ENCODE results near the gene FCGR2B. TPM values are rescaled to one million over a fixed set of nuclear protein-coding genes. Genes with fewer than 3 reads are reported as not detected.

The FCGR2B gene
- total and polyA plus RNA-seq, 2 of the 13 experiments (the other 11 are each of a cell fraction or from before 2014, with no cell fraction given) = not detected

DNA sequence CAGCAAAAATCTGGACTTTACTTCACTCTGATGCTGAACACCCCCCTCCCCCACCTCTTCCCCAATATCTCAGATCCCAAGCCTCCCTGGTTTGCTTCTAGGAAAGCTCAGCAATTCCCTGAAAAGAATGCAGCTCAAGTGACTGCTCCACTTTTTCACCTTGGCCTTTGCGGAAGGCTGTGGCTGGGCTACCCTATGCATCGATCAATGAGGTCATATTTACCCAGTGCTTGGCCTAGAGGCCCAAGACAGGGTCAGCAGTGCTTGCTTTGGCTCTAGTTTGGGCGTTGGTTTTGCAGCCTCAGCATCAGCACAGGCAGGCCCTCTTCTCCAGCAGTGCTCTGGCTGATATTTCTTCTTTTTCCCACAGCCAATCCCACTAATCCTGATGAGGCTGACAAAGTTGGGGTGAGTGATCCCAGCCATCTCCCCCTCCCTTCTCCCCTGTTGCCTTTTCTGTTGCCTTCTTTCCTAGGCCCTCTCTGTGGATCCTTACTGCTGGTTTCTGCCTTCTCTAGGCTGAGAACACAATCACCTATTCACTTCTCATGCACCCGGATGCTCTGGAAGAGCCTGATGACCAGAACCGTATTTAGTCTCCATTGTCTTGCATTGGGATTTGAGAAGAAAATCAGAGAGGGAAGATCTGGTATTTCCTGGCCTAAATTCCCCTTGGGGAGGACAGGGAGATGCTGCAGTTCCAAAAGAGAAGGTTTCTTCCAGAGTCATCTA, 14.2 kb downstream of the FCGR2B start (continued):
- no peak for TF ChIP-seq SOX13 (IDR thresholded peaks at IDR 0.05)
- 0 out of 4 replicates have a peak, but pooled peaks of 1 of the 2 experiments have one; percentile 13 for TF ChIP-seq SOX13 (CRISPR knock-in tag; conservative IDR thresholded peaks at IDR 0.05 in 1 of 2, IDR thresholded peaks at IDR 0.05 in 1 of 2)
- TF ChIP-seq ZNF124 (CRISPR knock-in tag; IDR thresholded peaks at IDR 0.05) = no peak
- TF ChIP-seq KLF16 (CRISPR knock-in tag; IDR thresholded peaks at IDR 0.05) = no peak
- TF ChIP-seq, protein P1, sequence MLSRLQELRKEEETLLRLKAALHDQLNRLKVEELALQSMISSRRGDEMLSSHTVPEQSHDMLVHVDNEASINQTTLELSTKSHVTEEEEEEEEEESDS (CRISPR knock-in tag; IDR thresholded peaks at IDR 0.05; ENCODE audit: borderline replicate concordance) = no peak
- TF ChIP-seq, protein P2, sequence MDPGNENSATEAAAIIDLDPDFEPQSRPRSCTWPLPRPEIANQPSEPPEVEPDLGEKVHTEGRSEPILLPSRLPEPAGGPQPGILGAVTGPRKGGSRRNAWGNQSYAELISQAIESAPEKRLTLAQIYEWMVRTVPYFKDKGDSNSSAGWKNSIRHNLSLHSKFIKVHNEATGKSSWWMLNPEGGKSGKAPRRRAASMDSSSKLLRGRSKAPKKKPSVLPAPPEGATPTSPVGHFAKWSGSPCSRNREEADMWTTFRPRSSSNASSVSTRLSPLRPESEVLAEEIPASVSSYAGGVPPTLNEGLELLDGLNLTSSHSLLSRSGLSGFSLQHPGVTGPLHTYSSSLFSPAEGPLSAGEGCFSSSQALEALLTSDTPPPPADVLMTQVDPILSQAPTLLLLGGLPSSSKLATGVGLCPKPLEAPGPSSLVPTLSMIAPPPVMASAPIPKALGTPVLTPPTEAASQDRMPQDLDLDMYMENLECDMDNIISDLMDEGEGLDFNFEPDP (CRISPR knock-in tag; conservative IDR thresholded peaks at IDR 0.05) = no peak
- TF ChIP-seq HDAC2 (CRISPR knock-in tag; IDR thresholded peaks at IDR 0.05) = peak; percentile 52; the same call in 1 of the 2 replicates
- TF ChIP-seq TGIF2 (CRISPR knock-in tag; IDR thresholded peaks at IDR 0.05) = no peak
- TF ChIP-seq NR2F6 (IDR thresholded peaks at IDR 0.05) = peak; percentile 83
- peak; percentile 60 for TF ChIP-seq NR2F6 (CRISPR knock-in tag; IDR thresholded peaks at IDR 0.05)
- TF ChIP-seq HOXD1 (CRISPR knock-in tag; IDR thresholded peaks at IDR 0.05) = no peak
- peak; percentile 37; the same call in 1 of the 2 replicates for TF ChIP-seq HNF4A (CRISPR knock-in tag; IDR thresholded peaks at IDR 0.05)
- no peak for TF ChIP-seq PLRG1 (conservative IDR thresholded peaks at IDR 0.05)
- TF ChIP-seq TBL1XR1 (IDR thresholded peaks at IDR 0.05; ENCODE audit: borderline replicate concordance, low read length, partially characterized antibody) = no peak
- TF ChIP-seq, protein P3, sequence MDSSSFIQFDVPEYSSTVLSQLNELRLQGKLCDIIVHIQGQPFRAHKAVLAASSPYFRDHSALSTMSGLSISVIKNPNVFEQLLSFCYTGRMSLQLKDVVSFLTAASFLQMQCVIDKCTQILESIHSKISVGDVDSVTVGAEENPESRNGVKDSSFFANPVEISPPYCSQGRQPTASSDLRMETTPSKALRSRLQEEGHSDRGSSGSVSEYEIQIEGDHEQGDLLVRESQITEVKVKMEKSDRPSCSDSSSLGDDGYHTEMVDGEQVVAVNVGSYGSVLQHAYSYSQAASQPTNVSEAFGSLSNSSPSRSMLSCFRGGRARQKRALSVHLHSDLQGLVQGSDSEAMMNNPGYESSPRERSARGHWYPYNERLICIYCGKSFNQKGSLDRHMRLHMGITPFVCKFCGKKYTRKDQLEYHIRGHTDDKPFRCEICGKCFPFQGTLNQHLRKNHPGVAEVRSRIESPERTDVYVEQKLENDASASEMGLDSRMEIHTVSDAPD (CRISPR knock-in tag; IDR thresholded peaks at IDR 0.05) = no peak
- TF ChIP-seq ZNF432 (CRISPR knock-in tag; IDR thresholded peaks at IDR 0.05; ENCODE audit: borderline replicate concordance) = no peak
- TF ChIP-seq PITX1 (CRISPR knock-in tag; IDR thresholded peaks at IDR 0.05) = 0 out of 2 replicates have a peak, but pooled peaks have one; percentile 14
- TF ChIP-seq NCOA1 (CRISPR knock-in tag; IDR thresholded peaks at IDR 0.05) = no peak
- no peak for TF ChIP-seq ZNF775 (CRISPR knock-in tag; IDR thresholded peaks at IDR 0.05; ENCODE audit: borderline replicate concordance)
- TF ChIP-seq NPAS2 (CRISPR knock-in tag; IDR thresholded peaks at IDR 0.05; ENCODE audit: borderline replicate concordance) = no peak
- peak; percentile 40; the same call in 1 of the 2 replicates for TF ChIP-seq ZFX (CRISPR knock-in tag; IDR thresholded peaks at IDR 0.05; ENCODE audit: low read depth)
- TF ChIP-seq RNF2 (conservative IDR thresholded peaks at IDR 0.05; ENCODE audit: low read depth) = no peak
- TF ChIP-seq SRF (IDR thresholded peaks at IDR 0.05; ENCODE audit: low read depth, low read length) = no peak
- no peak for TF ChIP-seq CEBPG (CRISPR knock-in tag; IDR thresholded peaks at IDR 0.05)
- TF ChIP-seq, protein P4, sequence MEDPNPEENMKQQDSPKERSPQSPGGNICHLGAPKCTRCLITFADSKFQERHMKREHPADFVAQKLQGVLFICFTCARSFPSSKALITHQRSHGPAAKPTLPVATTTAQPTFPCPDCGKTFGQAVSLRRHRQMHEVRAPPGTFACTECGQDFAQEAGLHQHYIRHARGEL (CRISPR knock-in tag; IDR thresholded peaks at IDR 0.05) = no peak
- TF ChIP-seq, protein P5, sequence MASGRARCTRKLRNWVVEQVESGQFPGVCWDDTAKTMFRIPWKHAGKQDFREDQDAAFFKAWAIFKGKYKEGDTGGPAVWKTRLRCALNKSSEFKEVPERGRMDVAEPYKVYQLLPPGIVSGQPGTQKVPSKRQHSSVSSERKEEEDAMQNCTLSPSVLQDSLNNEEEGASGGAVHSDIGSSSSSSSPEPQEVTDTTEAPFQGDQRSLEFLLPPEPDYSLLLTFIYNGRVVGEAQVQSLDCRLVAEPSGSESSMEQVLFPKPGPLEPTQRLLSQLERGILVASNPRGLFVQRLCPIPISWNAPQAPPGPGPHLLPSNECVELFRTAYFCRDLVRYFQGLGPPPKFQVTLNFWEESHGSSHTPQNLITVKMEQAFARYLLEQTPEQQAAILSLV (CRISPR knock-in tag; IDR thresholded peaks at IDR 0.05; ENCODE audit: borderline replicate concordance) = no peak
- TF ChIP-seq ADNP (CRISPR knock-in tag; IDR thresholded peaks at IDR 0.05) = no peak
- TF ChIP-seq NFE2L1 (CRISPR knock-in tag; IDR thresholded peaks at IDR 0.05; ENCODE audit: borderline replicate concordance) = no peak
- no peak for TF ChIP-seq GTF2F1 (IDR thresholded peaks at IDR 0.05; ENCODE audit: low read length)
